GM18502 (cell line): Measurements from ENCODE around the gene ZNF277.
"Not testable (repeated sequence)": the region's sequence is repeated elsewhere in the genome, so short reads cannot be mapped to it uniquely, and the experiment has no call there.

ENCODE experiments used
- ATAC-seq: cut with Tn5 transposase; IDR thresholded peaks from one replicate; pipeline ENCODE4 v1.9.1; 2021; ENCODE audit warnings: mild to moderate bottlenecking; ENCODE audit not compliant: unreplicated experiment, poor library complexity

The ZNF277 gene

GRCh38 chr7:112381311-112382091 is 175.0 kb downstream of the ZNF277 start:
- no peak for ATAC-seq

GRCh38 chr7:112383671-112384417 is 177.3 kb downstream of the ZNF277 start:
- peak; percentile 80 for ATAC-seq

GRCh38 chr7:112385516-112385915 is 179.0 kb downstream of the ZNF277 start:
- ATAC-seq, result no peak

GRCh38 chr7:112386619-112387018 is 180.1 kb downstream of the ZNF277 start:
- ATAC-seq, result no peak

- no peak for ATAC-seq
Observed at GRCh38 chr7:112390167-112390566, 183.7 kb downstream of the ZNF277 start.

- not testable (repeated sequence) for ATAC-seq
Observed at GRCh38 chr7:112391079-112391821, 184.8 kb downstream of the ZNF277 start.

- ATAC-seq, result peak; percentile 79
Observed at GRCh38 chr7:112391841-112392286, 185.4 kb downstream of the ZNF277 start.
